IgD-negative memory B cell (primary cell): ENCODE data around the gene NADK2. TPM values are rescaled to one million over a fixed set of nuclear protein-coding genes. Genes with fewer than 3 reads are reported as not detected.
A peak's percentile ranks its signal among the peaks of the same experiment; 100 is the strongest.

Source experiments
- H3K27ac Mint-ChIP-seq, 3 donors: one replicate each; pipeline ENCODE4 v1.8.0; 2020 to 2022; ENCODE audit warnings: mild to moderate bottlenecking in 3 of 3, mixed read lengths in 3 of 3, moderate library complexity in 1 of 3
- H3K27me3 Mint-ChIP-seq: one replicate; pipeline ENCODE4 v1.8.0; 2021; ENCODE audit warnings: mixed read lengths
- H3K36me3 Mint-ChIP-seq: one replicate; pipeline ENCODE4 v1.8.0; 2020; ENCODE audit warnings: mild to moderate bottlenecking, mixed read lengths
- H3K4me1 Mint-ChIP-seq, 3 donors: one replicate each; pipeline ENCODE4 v1.8.0; 2020 to 2022; ENCODE audit warnings: mixed read lengths in 3 of 3, mild to moderate bottlenecking in 1 of 3
- H3K4me3 Mint-ChIP-seq, 4 donors: one replicate each; pipeline ENCODE4 v1.8.0; 2020 to 2022; ENCODE audit warnings: mild to moderate bottlenecking in 4 of 4, mixed read lengths in 4 of 4, moderate library complexity in 3 of 4
- H3K9me3 Mint-ChIP-seq, 3 donors: one replicate each; pipeline ENCODE4 v1.8.0; 2020 to 2021; ENCODE audit warnings: mixed read lengths in 3 of 3, mild to moderate bottlenecking in 1 of 3
- polyA plus RNA-seq: library from polyadenylated mRNA; unstranded; fragments of 300-500 nt; fragmentation: Illumina TruSeq; gene quantifications from one replicate; pipeline ENCODE4 v1.2.3, GENCODE V29; 2021

The NADK2 gene
- polyA plus RNA-seq, 1 donor from 2014 or later, result 4.1 TPM

- Mint-ChIP-seq H3K9me3 (no peaks in the 10 kb centered on the region), H3K4me3 (peak overlapping the region in 3 of 4 donors; percentile 24 to 89 (median 69)), H3K36me3 (peaks cover 2% of the 10 kb centered on the region), H3K4me1 (peaks cover 27 to 45% (median 41%) of the 10 kb centered on the region in 3 donors), H3K27me3 (no peaks in the 10 kb centered on the region), H3K27ac (peak overlapping the region; percentile 27 to 85 (median 33))
Observed at GRCh38 chr5:36238502-36239295, 3.0 kb downstream of the NADK2 start.

GRCh38 chr5:36237751-36238150 is 4.0 kb downstream of the NADK2 start:
- H3K27me3 Mint-ChIP-seq, result no peaks in the 10 kb centered on the region
- peak overlapping the region in 1 of 3 donors; percentile 47 for H3K27ac Mint-ChIP-seq
- H3K4me3 Mint-ChIP-seq, result peak overlapping the region in 1 of 4 donors; percentile 89
- H3K4me1 Mint-ChIP-seq, result peaks cover 29 to 41% (median 38%) of the 10 kb centered on the region in 3 donors
- H3K9me3 Mint-ChIP-seq, result no peaks in the 10 kb centered on the region
- H3K36me3 Mint-ChIP-seq, result peaks cover 3% of the 10 kb centered on the region

GRCh38 chr5:36236801-36237200 is 4.9 kb downstream of the NADK2 start:
- Mint-ChIP-seq H3K4me1 (peaks cover 33 to 37% (median 33%) of the 10 kb centered on the region in 3 donors), H3K9me3 (no peaks in the 10 kb centered on the region), H3K27me3 (no peaks in the 10 kb centered on the region), H3K36me3 (peaks cover 7% of the 10 kb centered on the region), H3K4me3 (peak overlapping the region in 2 of 4 donors; percentile 88 to 91), H3K27ac (no peak overlapping the region)

GRCh38 chr5:36232533-36232932 is 9.2 kb downstream of the NADK2 start:
- H3K9me3 Mint-ChIP-seq, result no peaks in the 10 kb centered on the region
- no peak overlapping the region for H3K27ac Mint-ChIP-seq
- H3K4me1 Mint-ChIP-seq, result peaks cover 7 to 17% (median 11%) of the 10 kb centered on the region in 3 donors
- H3K27me3 Mint-ChIP-seq, result no peaks in the 10 kb centered on the region
- H3K36me3 Mint-ChIP-seq, result peaks cover 7% of the 10 kb centered on the region
- H3K4me3 Mint-ChIP-seq, result no peak overlapping the region

- Mint-ChIP-seq H3K9me3 (no peaks in the 10 kb centered on the region), H3K36me3 (peaks cover 10% of the 10 kb centered on the region), H3K4me3 (peak overlapping the region in 1 of 4 donors; percentile 24), H3K4me1 (peaks cover 0 to 9% (median 4%) of the 10 kb centered on the region in 3 donors), H3K27ac (no peak overlapping the region), H3K27me3 (no peaks in the 10 kb centered on the region)
Observed at GRCh38 chr5:36230151-36230790, 11.5 kb downstream of the NADK2 start.

- H3K4me1 Mint-ChIP-seq, result peaks cover 0 to 9% (median 4%) of the 10 kb centered on the region in 3 donors
- no peaks in the 10 kb centered on the region for H3K27me3 Mint-ChIP-seq
- no peak overlapping the region for H3K4me3 Mint-ChIP-seq
- H3K27ac Mint-ChIP-seq, result no peak overlapping the region
- H3K9me3 Mint-ChIP-seq, result no peaks in the 10 kb centered on the region
- peaks cover 8% of the 10 kb centered on the region for H3K36me3 Mint-ChIP-seq
Observed at GRCh38 chr5:36228505-36228904, 13.2 kb downstream of the NADK2 start.

- H3K9me3 Mint-ChIP-seq, result no peaks in the 10 kb centered on the region
- H3K27ac Mint-ChIP-seq, result no peak overlapping the region
- no peaks in the 10 kb centered on the region for H3K27me3 Mint-ChIP-seq
- H3K4me3 Mint-ChIP-seq, result no peak overlapping the region
- H3K36me3 Mint-ChIP-seq, result peaks cover 3% of the 10 kb centered on the region
- H3K4me1 Mint-ChIP-seq, result no peaks in the 10 kb centered on the region
Observed at GRCh38 chr5:36227046-36227445, 14.7 kb downstream of the NADK2 start.

- H3K4me3 Mint-ChIP-seq, result no peak overlapping the region
- H3K27ac Mint-ChIP-seq, result no peak overlapping the region
- peaks cover 8% of the 10 kb centered on the region for H3K36me3 Mint-ChIP-seq
- H3K27me3 Mint-ChIP-seq, result no peaks in the 10 kb centered on the region
- no peaks in the 10 kb centered on the region for H3K4me1 Mint-ChIP-seq
- H3K9me3 Mint-ChIP-seq, result no peaks in the 10 kb centered on the region
Observed at GRCh38 chr5:36222620-36223019, 19.1 kb downstream of the NADK2 start.

GRCh38 chr5:36217988-36218387 is 23.7 kb downstream of the NADK2 start:
- Mint-ChIP-seq H3K36me3 (peaks cover 6% of the 10 kb centered on the region), H3K9me3 (no peaks in the 10 kb centered on the region)

GRCh38 chr5:36217567-36217966 is 24.2 kb downstream of the NADK2 start:
- H3K9me3 Mint-ChIP-seq, result no peaks in the 10 kb centered on the region
- H3K4me3 Mint-ChIP-seq, result no peak overlapping the region
- peaks cover 0 to 2% (median 2%) of the 10 kb centered on the region in 3 donors for H3K4me1 Mint-ChIP-seq
- H3K27me3 Mint-ChIP-seq, result no peaks in the 10 kb centered on the region
- H3K36me3 Mint-ChIP-seq, result peaks cover 6% of the 10 kb centered on the region
- no peak overlapping the region for H3K27ac Mint-ChIP-seq

More at GRCh38 chr5:36217988-36218387, 23.7 kb downstream of the NADK2 start:
- H3K27ac Mint-ChIP-seq, result no peak overlapping the region
- H3K4me1 Mint-ChIP-seq, result peaks cover 0 to 2% (median 2%) of the 10 kb centered on the region in 3 donors
- no peak overlapping the region for H3K4me3 Mint-ChIP-seq
- no peaks in the 10 kb centered on the region for H3K27me3 Mint-ChIP-seq

GRCh38 chr5:36215910-36216309 is 25.8 kb downstream of the NADK2 start:
- Mint-ChIP-seq H3K4me1 (peaks cover 0 to 2% (median 2%) of the 10 kb centered on the region in 3 donors), H3K4me3 (no peak overlapping the region), H3K36me3 (peaks cover 3% of the 10 kb centered on the region), H3K27me3 (no peaks in the 10 kb centered on the region), H3K9me3 (no peaks in the 10 kb centered on the region), H3K27ac (no peak overlapping the region)

- Mint-ChIP-seq H3K4me3 (no peak overlapping the region), H3K36me3 (peaks cover 3% of the 10 kb centered on the region), H3K9me3 (no peaks in the 10 kb centered on the region), H3K4me1 (peaks cover 0 to 2% (median 2%) of the 10 kb centered on the region in 3 donors), H3K27me3 (no peaks in the 10 kb centered on the region), H3K27ac (no peak overlapping the region)
Observed at GRCh38 chr5:36214436-36214835, 27.3 kb downstream of the NADK2 start.

GRCh38 chr5:36209664-36210063 is 32.1 kb downstream of the NADK2 start:
- Mint-ChIP-seq H3K4me1 (no peaks in the 10 kb centered on the region), H3K9me3 (no peaks in the 10 kb centered on the region), H3K36me3 (peaks cover 6% of the 10 kb centered on the region), H3K27me3 (no peaks in the 10 kb centered on the region), H3K4me3 (no peak overlapping the region), H3K27ac (no peak overlapping the region)

GRCh38 chr5:36208786-36209185 is 32.9 kb downstream of the NADK2 start:
- no peaks in the 10 kb centered on the region for H3K27me3 Mint-ChIP-seq
- H3K27ac Mint-ChIP-seq, result no peak overlapping the region
- no peaks in the 10 kb centered on the region for H3K4me1 Mint-ChIP-seq
- H3K36me3 Mint-ChIP-seq, result peaks cover 6% of the 10 kb centered on the region
- no peaks in the 10 kb centered on the region for H3K9me3 Mint-ChIP-seq
- no peak overlapping the region for H3K4me3 Mint-ChIP-seq

GRCh38 chr5:36206913-36207312 is 34.8 kb downstream of the NADK2 start:
- Mint-ChIP-seq H3K27ac (no peak overlapping the region), H3K9me3 (no peaks in the 10 kb centered on the region), H3K36me3 (peaks cover 6% of the 10 kb centered on the region), H3K27me3 (no peaks in the 10 kb centered on the region), H3K4me3 (no peak overlapping the region), H3K4me1 (no peaks in the 10 kb centered on the region)
